ENCODE results near the gene YIPF5.

Gene YIPF5

GRCh38 chr5:144144956-144145751 lies 25.3 kb downstream of the YIPF5 start:
- TF ChIP-seq CTCF (IDR thresholded peaks at IDR 0.05; ENCODE audit: control insufficient read depth, insufficient read depth, low read depth, low read length, missing control alignments): no peak
- no peak for DNase-seq (ENCODE audit: low read depth)
- no peak overlapping the region for H3K4me3 ChIP-seq (ENCODE audit: control insufficient read depth, low read depth, low read length)

GRCh38 chr5:144143625-144144024 lies 26.8 kb downstream of the YIPF5 start:
- DNase-seq (ENCODE audit: low read depth): no peak
- no peak overlapping the region for H3K4me3 ChIP-seq (ENCODE audit: control insufficient read depth, low read depth, low read length)
- no peak for TF ChIP-seq CTCF (IDR thresholded peaks at IDR 0.05; ENCODE audit: control insufficient read depth, insufficient read depth, low read depth, low read length, missing control alignments)

GRCh38 chr5:144142824-144143162 lies 27.7 kb downstream of the YIPF5 start:
- no peak for TF ChIP-seq CTCF (IDR thresholded peaks at IDR 0.05; ENCODE audit: control insufficient read depth, insufficient read depth, low read depth, low read length, missing control alignments)
- DNase-seq (ENCODE audit: low read depth): no peak
- H3K4me3 ChIP-seq (ENCODE audit: control insufficient read depth, low read depth, low read length): no peak overlapping the region

GRCh38 chr5:144142139-144142823 lies 28.2 kb downstream of the YIPF5 start:
- no peak overlapping the region for H3K4me3 ChIP-seq (ENCODE audit: control insufficient read depth, low read depth, low read length)
- no peak for DNase-seq (ENCODE audit: low read depth)
- peak; percentile 71 for TF ChIP-seq CTCF (IDR thresholded peaks at IDR 0.05; ENCODE audit: control insufficient read depth, insufficient read depth, low read depth, low read length, missing control alignments)

GRCh38 chr5:144141585-144141984 lies 28.9 kb downstream of the YIPF5 start:
- DNase-seq (ENCODE audit: low read depth): no peak
- no peak overlapping the region for H3K4me3 ChIP-seq (ENCODE audit: control insufficient read depth, low read depth, low read length)
- TF ChIP-seq CTCF (IDR thresholded peaks at IDR 0.05; ENCODE audit: control insufficient read depth, insufficient read depth, low read depth, low read length, missing control alignments): no peak

- DNase-seq (ENCODE audit: low read depth): no peak
- TF ChIP-seq CTCF (IDR thresholded peaks at IDR 0.05; ENCODE audit: control insufficient read depth, insufficient read depth, low read depth, low read length, missing control alignments): peak; percentile 27
- no peak overlapping the region for H3K4me3 ChIP-seq (ENCODE audit: control insufficient read depth, low read depth, low read length)
These were observed 30.9 kb downstream of the YIPF5 start for GRCh38 chr5:144139586-144139985.

Measured in AG09309 (cell line).